Panc1 (cell line): ENCODE measurements around the gene CIB1. TPM values are rescaled to one million over a fixed set of nuclear protein-coding genes. Genes with fewer than 3 reads are reported as not detected.

ENCODE experiments used
- ATAC-seq: fragments of 200-7000 bp; cut with Tn5 transposase; 2 replicates; pipeline ENCODE4 v1.9.1; 2020; ENCODE audit warnings: mild to moderate bottlenecking, moderate library complexity
- BruUV-seq: library from RNA; stranded (reverse); fragments of 400-500 nt; replicated peaks from 2 replicates; lab custom pipeline; 2021; lab: Mats Ljungman, UMichigan
- CTCF ChIA-PET: fragments of 300-600 bp; sonication (Branson Sonifier 250); formaldehyde crosslinking; loops from one replicate; lab custom pipeline; 2022; ENCODE audit warnings: antibody characterized with exemption; lab: Charles Lee
- POLR2A ChIA-PET: fragments of 300-600 bp; sonication (Branson Sonifier 250); formaldehyde crosslinking; loops from one replicate; lab custom pipeline; 2022; ENCODE audit warnings: antibody characterized with exemption; lab: Charles Lee
- DNase-seq: peaks from one replicate; pipeline ENCODE4 v3.0.0-alpha.2; 2010; ENCODE audit warnings: low read depth, low spot score
- H3K27ac ChIP-seq: 2 replicates; pipeline ENCODE4 v1.5.1; 2011; ENCODE audit warnings: mild to moderate bottlenecking, low read length, inconsistent platforms
- H3K27me3 ChIP-seq: fragments of 200-500 bp; sonication (Bioruptor generic); 2 replicates; pipeline ENCODE4 v1.6.0; 2014; ENCODE audit warnings: low read length, inconsistent platforms; ENCODE audit not compliant: control insufficient read depth, insufficient read depth
- H3K36me3 ChIP-seq: fragments of 200-500 bp; sonication (Bioruptor generic); 2 replicates; pipeline ENCODE4 v1.5.1; 2014; ENCODE audit warnings: inconsistent platforms, mild to moderate bottlenecking, low read length, moderate library complexity; ENCODE audit not compliant: control insufficient read depth, insufficient read depth
- H3K4me1 ChIP-seq: 2 replicates; pipeline ENCODE4 v1.5.1; 2011; ENCODE audit warnings: inconsistent platforms, mild to moderate bottlenecking, low read length, moderate library complexity; ENCODE audit not compliant: control insufficient read depth, insufficient read depth
- H3K4me3 ChIP-seq, 2 experiments: 2 replicates each; pipeline ENCODE4 v1.5.1; 2011 to 2012; ENCODE audit warnings: low read depth in 2 of 2, low read length in 2 of 2, mild to moderate bottlenecking in 2 of 2, inconsistent platforms in 1 of 2, moderate library complexity in 1 of 2
- H3K9me3 ChIP-seq: fragments of 200-500 bp; sonication (Bioruptor generic); 2 replicates; pipeline ENCODE4 v1.5.1; 2014; ENCODE audit warnings: low read depth, mild to moderate bottlenecking, inconsistent platforms, low read length, moderate library complexity; ENCODE audit not compliant: control insufficient read depth, insufficient read depth
- CTCF ChIP-seq: fragments of 450-650 bp; IDR thresholded peaks from 2 replicates; pipeline ENCODE4 v1.5.1; 2017; ENCODE audit warnings: mild to moderate bottlenecking
- POLR2AphosphoS5 ChIP-seq: IDR thresholded peaks from 2 replicates; pipeline ENCODE4 v1.6.1; 2012; ENCODE audit warnings: mild to moderate bottlenecking, low read depth, low read length, moderate library complexity
- REST ChIP-seq, 2 experiments: IDR thresholded peaks; 2 replicates each; pipeline ENCODE4 v1.6.1; 2011 to 2012; ENCODE audit warnings: low read depth in 2 of 2, control low read depth in 1 of 2, low read length in 1 of 2, mild to moderate bottlenecking in 1 of 2, moderate library complexity in 1 of 2; ENCODE audit not compliant: insufficient read depth in 1 of 2
- SIN3A ChIP-seq: IDR thresholded peaks from 2 replicates; pipeline ENCODE4 v1.6.1; 2012; ENCODE audit warnings: low read depth, mild to moderate bottlenecking, low read length, moderate library complexity, borderline replicate concordance; ENCODE audit not compliant: insufficient read depth
- TCF7L2 ChIP-seq: IDR thresholded peaks from 2 replicates; pipeline ENCODE4 v1.6.1; 2011; ENCODE audit warnings: mild to moderate bottlenecking, low read depth, low read length, inconsistent platforms
- in situ Hi-C: cut with HindIII; loops from 2 replicates; pipeline ENCODE4 v1.10.0; 2016; ENCODE audit warnings: low sequenced_read_pairs, low pct_unique_long_range_greater_than_20kb
- intact Hi-C: fragments of 100-400 bp; cut with micrococcal nuclease; formaldehyde crosslinking; loops from one replicate; pipeline ENCODE4 v1.10.0; 2022; ENCODE audit not compliant: unreplicated experiment
- total RNA-seq: library from RNA; stranded (reverse); gene quantifications from one replicate; pipeline ENCODE4 v1.2.1, GENCODE V29; 2021; ENCODE audit not compliant: unreplicated experiment

CIB1 gene
- total RNA-seq, 1 experiment from 2014 or later, result 193 TPM

- no peak for DNase-seq
- in situ Hi-C loops (no loop called here), intact Hi-C loops (no loop called here)
- no peak overlapping the region for H3K4me3 ChIP-seq
- CTCF ChIA-PET, result no interaction called here
- no peaks in the 10 kb centered on the region for H3K36me3 ChIP-seq
- ATAC-seq, result no peak
- BruUV-seq, result no TSS peak
- no peak for TF ChIP-seq TCF7L2
- no peak for TF ChIP-seq REST (IDR thresholded peaks at IDR 0.05; ENCODE audit: insufficient read depth in 1 of 2, low read depth in 2 of 2, low read length in 1 of 2)
- TF ChIP-seq CTCF, result no peak
- TF ChIP-seq POLR2AphosphoS5, result no peak
- TF ChIP-seq SIN3A, result no peak
- peaks cover 52% of the 10 kb centered on the region for H3K4me1 ChIP-seq
- no peaks in the 10 kb centered on the region for H3K27me3 ChIP-seq
- no peaks in the 10 kb centered on the region for H3K9me3 ChIP-seq
- POLR2A ChIA-PET, result interaction anchor here (2.4 kb wide), 1 partner anchor 7 kb away, joined by 18 read pairs; the partner anchor contains the start of gene SEMA4B
- peak overlapping the region; percentile 93 for H3K27ac ChIP-seq
Observed at GRCh38 chr15:90192961-90193786, 40.6 kb downstream of the CIB1 start.

GRCh38 chr15:90191794-90192509 is 41.8 kb downstream of the CIB1 start:
- DNase-seq (no peak), ATAC-seq (peak; percentile 64)
- CTCF ChIA-PET, result no interaction called here
- POLR2A ChIA-PET, result interaction anchor here (0.6 to 2.4 kb wide), 3 partner anchors 9 to 309 kb away, joined by 4 to 18 read pairs (median 5); partner anchors contain the start of gene SEMA4B
- H3K27me3 ChIP-seq, result no peaks in the 10 kb centered on the region
- peaks cover 56% of the 10 kb centered on the region for H3K4me1 ChIP-seq
- no peak overlapping the region for H3K4me3 ChIP-seq
- no TSS peak for BruUV-seq
- TF ChIP-seq CTCF, result no peak
- peak; percentile 29; the same call in 1 of the 2 replicates for TF ChIP-seq POLR2AphosphoS5
- H3K9me3 ChIP-seq, result no peaks in the 10 kb centered on the region
- H3K27ac ChIP-seq, result peak overlapping the region; percentile 93
- in situ Hi-C loops, result no loop called here
- no peaks in the 10 kb centered on the region for H3K36me3 ChIP-seq
- intact Hi-C loops, result no loop called here
